ENCODE results near the gene TOGARAM1. TPM values are rescaled to one million over a fixed set of nuclear protein-coding genes. Genes with fewer than 3 reads are reported as not detected.

TOGARAM1 gene
- total RNA-seq, 1 experiment from 2014 or later: 12.0 TPM

DNA sequence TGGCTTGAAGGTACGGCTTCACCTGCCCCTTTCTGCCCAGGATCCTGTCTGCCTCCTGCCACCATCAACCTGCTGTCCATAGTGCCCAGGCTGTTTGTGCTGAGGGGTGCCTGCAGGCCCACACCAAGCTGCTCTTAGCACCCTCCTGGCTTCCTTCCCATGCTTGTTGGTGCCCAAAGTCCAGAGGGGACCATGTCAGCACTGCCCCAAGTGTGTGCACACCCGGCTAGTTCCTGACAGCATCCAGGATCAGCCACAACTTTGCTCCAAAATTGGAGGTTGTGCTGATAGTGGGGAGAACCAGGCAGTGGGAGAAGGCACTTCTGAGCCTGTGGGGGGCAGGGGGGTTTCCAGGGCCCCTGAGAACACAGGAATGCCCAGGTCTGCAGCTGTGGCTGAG, 77.4 kb downstream of the TOGARAM1 start:
- H3K4me3 Mint-ChIP-seq (ENCODE audit: unreplicated experiment): no peak overlapping the region
- no peak overlapping the region for H3K27ac Mint-ChIP-seq (ENCODE audit: low read depth, unreplicated experiment)
- DNase-seq (ENCODE audit: unreplicated experiment): no peak
- peaks cover 20% of the 10 kb centered on the region for H3K36me3 Mint-ChIP-seq (ENCODE audit: insufficient read depth, unreplicated experiment)
- intact Hi-C loops (cut with micrococcal nuclease): no loop called here
- ChIA-PET POLR2A (no interaction called here), CTCF (interaction anchor here (0.6 kb wide), 1 partner anchor 126 kb away, joined by 3 read pairs; no protein-coding TSS in a partner anchor)
- BruUV-seq (replicated peaks): no TSS peak
- TF ChIP-seq CTCF (IDR thresholded peaks at IDR 0.05; ENCODE audit: unreplicated experiment): no peak
- H3K27me3 Mint-ChIP-seq (ENCODE audit: insufficient read depth, unreplicated experiment): no peaks in the 10 kb centered on the region
- no peaks in the 10 kb centered on the region for H3K9me3 Mint-ChIP-seq (ENCODE audit: unreplicated experiment)
- H3K4me1 Mint-ChIP-seq (ENCODE audit: insufficient read depth, unreplicated experiment): no peaks in the 10 kb centered on the region

GRCh38 chr14:45041641-45042040, 79.7 kb downstream of the TOGARAM1 start:
- peaks cover 28% of the 10 kb centered on the region for H3K36me3 Mint-ChIP-seq (ENCODE audit: insufficient read depth, unreplicated experiment)
- BruUV-seq (replicated peaks): no TSS peak
- no peak for TF ChIP-seq CTCF (IDR thresholded peaks at IDR 0.05; ENCODE audit: unreplicated experiment)
- POLR2A ChIA-PET: no interaction called here
- no peaks in the 10 kb centered on the region for H3K9me3 Mint-ChIP-seq (ENCODE audit: unreplicated experiment)
- CTCF ChIA-PET: interaction anchor here (0.7 to 1.5 kb wide), 3 partner anchors 9 to 176 kb away, joined by 3 to 5 read pairs (median 3); no protein-coding TSS in a partner anchor
- no peaks in the 10 kb centered on the region for H3K27me3 Mint-ChIP-seq (ENCODE audit: insufficient read depth, unreplicated experiment)
- no peak overlapping the region for H3K27ac Mint-ChIP-seq (ENCODE audit: low read depth, unreplicated experiment)
- intact Hi-C loops (cut with micrococcal nuclease): no loop called here
- no peaks in the 10 kb centered on the region for H3K4me1 Mint-ChIP-seq (ENCODE audit: insufficient read depth, unreplicated experiment)
- H3K4me3 Mint-ChIP-seq (ENCODE audit: unreplicated experiment): no peak overlapping the region
- DNase-seq (ENCODE audit: unreplicated experiment): no peak

- POLR2A ChIA-PET: interaction anchor here (0.6 kb wide), 2 partner anchors 53 to 208 kb away, joined by 3 read pairs; no protein-coding TSS in a partner anchor
- no peak for DNase-seq (ENCODE audit: unreplicated experiment)
- H3K27me3 Mint-ChIP-seq (ENCODE audit: insufficient read depth, unreplicated experiment): no peaks in the 10 kb centered on the region
- TF ChIP-seq CTCF (IDR thresholded peaks at IDR 0.05; ENCODE audit: unreplicated experiment): no peak
- no TSS peak for BruUV-seq (replicated peaks)
- no peaks in the 10 kb centered on the region for H3K9me3 Mint-ChIP-seq (ENCODE audit: unreplicated experiment)
- H3K4me3 Mint-ChIP-seq (ENCODE audit: unreplicated experiment): no peak overlapping the region
- no peak overlapping the region for H3K27ac Mint-ChIP-seq (ENCODE audit: low read depth, unreplicated experiment)
- peaks cover 51% of the 10 kb centered on the region for H3K36me3 Mint-ChIP-seq (ENCODE audit: insufficient read depth, unreplicated experiment)
- H3K4me1 Mint-ChIP-seq (ENCODE audit: insufficient read depth, unreplicated experiment): no peaks in the 10 kb centered on the region
- intact Hi-C loops (cut with micrococcal nuclease): no loop called here
- CTCF ChIA-PET: interaction anchor here (0.6 to 1.2 kb wide), 3 partner anchors 13 to 1104 kb away, joined by 3 read pairs; no protein-coding TSS in a partner anchor
Measured at GRCh38 chr14:45044638-45045037, 82.6 kb downstream of the TOGARAM1 start.

DNA sequence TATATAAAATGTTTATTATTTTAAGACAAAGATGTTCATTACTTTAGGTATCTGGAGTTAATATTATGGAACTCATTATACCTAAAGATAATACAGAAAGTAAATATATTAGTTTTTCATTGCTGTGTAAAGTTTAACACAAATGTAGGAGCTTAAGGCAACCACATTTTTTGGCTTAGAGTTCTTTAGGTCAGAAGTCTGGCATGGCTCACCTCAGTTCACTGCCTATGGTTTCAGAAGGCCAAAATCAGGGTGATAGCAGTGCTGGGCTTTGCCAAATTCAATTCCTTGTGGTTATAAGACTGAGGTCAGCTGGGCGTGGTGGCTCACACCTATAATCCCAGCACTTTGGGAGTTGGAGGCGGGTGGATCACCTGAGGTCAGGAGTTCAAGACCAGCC, 86.4 kb downstream of the TOGARAM1 start:
- Mint-ChIP-seq H3K4me3 (ENCODE audit: unreplicated experiment) (no peak overlapping the region), H3K9me3 (ENCODE audit: unreplicated experiment) (no peaks in the 10 kb centered on the region), H3K36me3 (ENCODE audit: insufficient read depth, unreplicated experiment) (peaks cover 58% of the 10 kb centered on the region), H3K4me1 (ENCODE audit: insufficient read depth, unreplicated experiment) (no peaks in the 10 kb centered on the region), H3K27me3 (ENCODE audit: insufficient read depth, unreplicated experiment) (no peaks in the 10 kb centered on the region), H3K27ac (ENCODE audit: low read depth, unreplicated experiment) (no peak overlapping the region)
- POLR2A ChIA-PET: interaction anchor here (0.6 to 1.4 kb wide), 4 partner anchors 8 to 36 kb away, joined by 3 to 5 read pairs (median 4); partner anchors contain the start of gene PRPF39
- no TSS peak for BruUV-seq (replicated peaks)
- peak; percentile 5 for DNase-seq (ENCODE audit: unreplicated experiment)
- CTCF ChIA-PET: interaction anchor here (1.1 kb wide), 1 partner anchor 21 kb away, joined by 3 read pairs; no protein-coding TSS in a partner anchor
- TF ChIP-seq CTCF (IDR thresholded peaks at IDR 0.05; ENCODE audit: unreplicated experiment): no peak
- intact Hi-C loops (cut with micrococcal nuclease): no loop called here

All from MCF 10A (cell line).